Adipose tissue (tissue), 3 donors: ENCODE data around the gene STK4. TPM values are rescaled to one million over a fixed set of nuclear protein-coding genes. Genes with fewer than 3 reads are reported as not detected.
"Not testable (repeated sequence)": the region's sequence is repeated elsewhere in the genome, so short reads cannot be mapped to it uniquely, and the experiment has no call there.

Experiments
- H3K27ac ChIP-seq: one replicate; pipeline ENCODE4 v1.5.1; 2013; ENCODE audit warnings: low read depth, low read length
- WGBS, 3 donors: extraction: QIAGEN DNeasy Blood & Tissue Kit; methylation state at CpG; one replicate each; pipeline ENCODE4 v1.1.7; 2013; 5-methylcytosine and 5-hydroxymethylcytosine counted together
- polyA plus RNA-seq, 3 donors: library from polyadenylated mRNA; stranded (reverse); fragments of 200-250 nt; gene quantifications; one replicate each; pipeline ENCODE4 v1.2.3, GENCODE V29; 2013
- donor health status: healthy with polysubstance abuse.
- donor health status: Bipolar disorder and iron deficiency.
- donor health status: healthy.

STK4 gene
- polyA plus RNA-seq, 3 donors: 3.9 to 8.7 (median 8.0) TPM

DNA sequence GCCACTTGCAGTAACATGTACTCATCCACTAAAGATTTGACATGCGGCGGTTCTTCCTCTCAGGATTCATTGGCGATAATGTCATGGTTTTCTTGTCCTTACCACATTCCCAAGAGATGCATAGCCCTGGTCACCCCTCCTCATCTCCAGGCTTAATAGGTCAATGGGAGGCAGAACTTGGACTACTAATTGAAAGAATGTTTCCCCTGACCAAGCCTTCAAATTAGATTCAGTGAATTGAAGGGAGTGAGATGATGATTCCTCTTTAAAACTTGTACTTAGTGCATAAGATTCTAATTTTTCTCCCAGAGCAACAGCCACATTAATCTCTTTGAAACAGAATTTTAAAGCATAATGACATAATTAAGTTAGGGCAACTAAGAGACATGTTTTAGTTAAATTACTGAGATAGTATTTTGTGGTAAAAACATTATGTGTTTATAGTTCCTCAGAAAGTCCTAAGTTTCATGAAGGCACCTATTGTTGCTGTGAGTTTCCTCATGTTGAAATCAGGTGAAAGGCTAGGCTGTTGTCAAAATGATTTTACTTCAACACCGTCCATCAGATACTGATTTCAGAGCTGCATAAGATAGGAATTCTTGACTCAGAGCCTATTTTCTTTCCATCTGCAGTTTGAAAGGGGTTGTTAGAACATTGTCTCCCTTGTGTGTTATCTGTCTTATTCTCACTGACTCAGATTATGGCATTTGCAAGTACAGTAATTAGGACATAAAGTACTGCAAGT, 48.5 kb downstream of the STK4 start:
- WGBS, 3 donors: 63 to 66% (median 64%) methylated on average over 4 of the region's 4 CpGs
- no peak overlapping the region for H3K27ac ChIP-seq

- no peak overlapping the region for H3K27ac ChIP-seq
- WGBS, 3 donors: 26 to 62% (median 62%) methylated on average over 5 of the region's 5 CpGs
Observed at GRCh38 chr20:45016089-45016671, 49.9 kb downstream of the STK4 start.

- 87 to 96% (median 93%) methylated on average over 5 of the region's 5 CpGs for WGBS, 3 donors
- no peak overlapping the region for H3K27ac ChIP-seq
Observed at GRCh38 chr20:45017281-45017680, 51.0 kb downstream of the STK4 start.

GRCh38 chr20:45017857-45018256, 51.5 kb downstream of the STK4 start:
- H3K27ac ChIP-seq: no peak overlapping the region

- H3K27ac ChIP-seq: no peak overlapping the region
- 85 to 95% (median 90%) methylated on average over 4 of the region's 4 CpGs for WGBS, 3 donors
Observed at GRCh38 chr20:45019027-45019761, 52.9 kb downstream of the STK4 start.

- no peak overlapping the region for H3K27ac ChIP-seq
- 61 to 69% (median 64%) methylated on average over 1 of the region's 1 CpG for whole genome bisulfite sequencing, 3 donors
Observed at GRCh38 chr20:45019762-45020123, 53.4 kb downstream of the STK4 start.

DNA sequence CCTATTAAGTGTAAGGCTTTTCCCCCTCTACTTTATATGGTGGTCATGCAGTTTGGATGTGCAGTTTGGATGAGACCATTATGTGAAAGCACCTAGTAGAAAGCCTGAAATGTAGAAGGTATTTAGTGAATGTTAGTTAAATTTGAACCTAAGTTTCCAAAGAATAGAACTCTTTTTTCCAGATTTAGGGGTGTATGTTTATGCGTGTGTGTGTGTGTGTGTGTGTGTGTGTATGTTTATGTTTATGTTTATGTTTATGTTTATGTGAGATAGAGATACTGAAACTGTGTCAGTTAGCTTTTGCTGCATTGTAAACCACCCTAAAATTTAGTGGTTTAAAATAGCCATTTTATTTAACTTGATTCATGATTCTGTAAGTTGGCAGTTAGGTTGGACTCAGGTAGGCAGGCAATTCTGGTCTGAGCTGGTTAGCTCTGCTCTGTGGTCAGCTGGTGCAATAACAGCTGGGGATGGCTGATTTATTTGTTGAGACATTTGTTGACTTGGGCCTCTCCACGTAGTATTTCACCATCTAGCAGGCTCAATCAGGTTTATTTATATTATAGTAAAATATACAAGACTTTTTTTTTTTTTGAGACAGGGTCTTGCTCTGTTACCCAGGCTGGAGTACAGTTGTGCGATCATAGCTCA, 54.0 kb downstream of the STK4 start:
- WGBS, 3 donors: 74 to 85% (median 76%) methylated on average over 3 of the region's 3 CpGs
- no peak overlapping the region for H3K27ac ChIP-seq

GRCh38 chr20:45021631-45022030, 55.3 kb downstream of the STK4 start:
- 60 to 80% (median 63%) methylated on average over 2 of the region's 2 CpGs for WGBS, 3 donors
- no peak overlapping the region for H3K27ac ChIP-seq

GRCh38 chr20:45023140-45023539, 56.8 kb downstream of the STK4 start:
- not testable (repeated sequence) for H3K27ac ChIP-seq
- WGBS, 3 donors: 65 to 80% (median 78%) methylated on average over 2 of the region's 2 CpGs

- no peak overlapping the region for H3K27ac ChIP-seq
- WGBS, 3 donors: 91 to 94% (median 92%) methylated on average over 6 of the region's 6 CpGs
Observed at GRCh38 chr20:45028424-45029136, 62.3 kb downstream of the STK4 start.

GRCh38 chr20:45029884-45030283, 63.6 kb downstream of the STK4 start:
- H3K27ac ChIP-seq: no peak overlapping the region
- WGBS, 3 donors: 90 to 97% (median 96%) methylated on average over 3 of the region's 3 CpGs

- no peak overlapping the region for H3K27ac ChIP-seq
- WGBS, 3 donors: 85 to 94% (median 90%) methylated on average over 2 of the region's 2 CpGs
Observed at GRCh38 chr20:45032276-45032675, 66.0 kb downstream of the STK4 start.

GRCh38 chr20:45032781-45033180, 66.5 kb downstream of the STK4 start:
- WGBS, 3 donors: 92 to 93% (median 93%) methylated on average over 3 of the region's 3 CpGs
- no peak overlapping the region for H3K27ac ChIP-seq

DNA sequence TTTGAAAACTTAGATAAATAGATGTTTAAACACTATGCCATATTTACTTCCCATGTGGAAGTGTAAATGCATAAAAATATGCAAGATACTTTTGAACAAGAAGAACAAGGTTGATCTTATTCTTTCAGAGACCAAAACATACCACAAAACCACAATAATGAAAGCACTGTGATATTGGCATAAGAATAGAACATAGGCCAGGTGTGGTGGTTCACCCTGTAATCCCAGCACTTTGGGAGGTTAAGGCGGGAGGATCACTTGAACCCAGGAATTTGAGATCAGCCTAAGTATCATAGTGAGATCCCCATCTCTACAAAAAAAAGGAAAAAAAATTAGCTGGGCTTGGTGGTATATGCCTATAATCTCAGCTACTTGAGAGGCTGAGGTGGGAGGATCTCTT, 68.1 kb downstream of the STK4 start:
- WGBS, 3 donors: 96 to 100% (median 96%) methylated on average over 1 of the region's 1 CpG
- H3K27ac ChIP-seq: no peak overlapping the region

- no peak overlapping the region for H3K27ac ChIP-seq
- WGBS, 3 donors: 92 to 93% (median 92%) methylated on average over 10 of the region's 10 CpGs
Observed at GRCh38 chr20:45036044-45036755, 69.9 kb downstream of the STK4 start.

- WGBS, 3 donors: 40 to 93% (median 51%) methylated on average over 1 of the region's 1 CpG
- H3K27ac ChIP-seq: no peak overlapping the region
Observed at GRCh38 chr20:45037050-45037449, 70.7 kb downstream of the STK4 start.

DNA sequence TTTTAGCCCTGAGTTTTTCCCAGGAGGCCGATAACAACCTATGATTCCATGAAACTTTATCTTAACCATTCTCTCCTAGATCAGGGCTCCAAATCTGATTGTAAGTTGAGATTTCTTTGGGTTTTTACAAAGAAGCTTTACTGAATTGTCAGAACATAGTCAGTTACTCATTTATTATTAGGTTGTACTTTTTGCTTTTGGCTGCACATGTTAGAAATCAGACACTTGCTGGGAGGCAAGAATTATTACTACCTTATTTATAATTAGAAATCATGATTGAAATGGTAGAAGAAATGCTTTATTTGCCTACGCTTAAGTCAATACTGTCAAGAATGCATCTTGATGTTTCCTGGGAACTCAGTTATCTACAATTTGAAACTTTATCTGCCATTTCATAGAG, 71.3 kb downstream of the STK4 start:
- 78 to 99% (median 95%) methylated on average over 2 of the region's 2 CpGs for WGBS, 3 donors

More for the DNA sequence above, 71.3 kb downstream of the STK4 start:
- H3K27ac ChIP-seq: no peak overlapping the region
